PFSK-1 (cell line): Measurements from ENCODE around the gene INTS14.

Experiments used
- FOXP2 ChIP-seq: optimal IDR thresholded peaks from 2 replicates; pipeline ENCODE3; 2011; ENCODE audit warnings: borderline replicate concordance, control low read depth, inconsistent platforms; ENCODE audit not compliant: insufficient read depth; ENCODE audit errors: extremely low read length, extremely low read depth
- POLR2AphosphoS5 ChIP-seq: IDR thresholded peaks from 2 replicates; pipeline ENCODE4 v1.6.1; 2012; ENCODE audit warnings: low read depth, mild to moderate bottlenecking, control low read depth, low read length, moderate library complexity
- REST ChIP-seq, 2 experiments: IDR thresholded peaks; 2 replicates each; pipeline versions ENCODE4 v1.6.1 to v1.8.0; 2011 to 2012; ENCODE audit warnings: low read depth in 2 of 2, low read length in 2 of 2, control low read depth in 1 of 2, inconsistent platforms in 1 of 2, mild to moderate bottlenecking in 1 of 2, moderate library complexity in 1 of 2; ENCODE audit not compliant: insufficient read depth in 1 of 2
- SIN3A ChIP-seq: IDR thresholded peaks from 2 replicates; pipeline ENCODE4 v1.6.1; 2012; ENCODE audit warnings: mild to moderate bottlenecking, low read length, moderate library complexity, borderline replicate concordance; ENCODE audit not compliant: insufficient read depth
- TAF1 ChIP-seq: IDR thresholded peaks from 2 replicates; pipeline ENCODE4 v1.6.1; 2012; ENCODE audit warnings: low read length, control low read depth, borderline replicate concordance; ENCODE audit not compliant: insufficient read depth

- TF ChIP-seq TAF1 (no peak), POLR2AphosphoS5 (peak; percentile 29; the same call in 1 of the 2 replicates), SIN3A (no peak), REST (IDR thresholded peaks at IDR 0.05; ENCODE audit: insufficient read depth in 1 of 2, low read depth in 2 of 2, low read length in 2 of 2) (no peak), FOXP2 (no peak)
Observed at GRCh38 chr15:65577129-65577996, 33.6 kb downstream of the INTS14 start.
